ENCODE measurements around the gene GRK3.

- TF ChIP-seq GATA2 (IDR thresholded peaks at IDR 0.05; ENCODE audit: low read depth, low read length) (peak; percentile 40; the same call in 1 of the 2 replicates), GATA3 (IDR thresholded peaks at IDR 0.05; ENCODE audit: low read depth, low read length) (0 out of 2 replicates have a peak, but pooled peaks have one; percentile 41)
Measured at GRCh38 chr22:25567251-25567675, 2.8 kb downstream of the GRK3 start.

Data from SH-SY5Y (cell line).